BE2C (cell line): ENCODE measurements around the gene ERI2.

Experiments
- DNase-seq: peaks from one replicate; pipeline ENCODE4 v3.0.0-alpha.2; 2020
- H3K27me3 ChIP-seq: fragments of 250-450 bp; sonication (Bioruptor Pico); 2 replicates; pipeline ENCODE4 v1.5.1; 2020; ENCODE audit warnings: mild to moderate bottlenecking
- H3K36me3 ChIP-seq: fragments of 250-450 bp; sonication (Bioruptor Pico); 2 replicates; pipeline ENCODE4 v1.5.1; 2020; ENCODE audit warnings: mild to moderate bottlenecking
- H3K4me1 ChIP-seq: fragments of 250-450 bp; sonication (Bioruptor Pico); 2 replicates; pipeline ENCODE4 v1.5.1; 2020
- H3K4me3 ChIP-seq: 2 replicates; pipeline ENCODE4 v1.5.1; 2011; ENCODE audit warnings: low read depth, low read length
- H3K9me3 ChIP-seq: fragments of 250-450 bp; sonication (Bioruptor Pico); 2 replicates; pipeline ENCODE4 v1.5.1; 2020
- CTCF ChIP-seq: IDR thresholded peaks from 2 replicates; pipeline ENCODE4 v1.5.1; 2012; ENCODE audit warnings: mild to moderate bottlenecking, low read depth, low read length

ERI2 gene

GRCh38 chr16:20799599-20799998 lies 6.7 kb downstream of the ERI2 start:
- peaks cover 4% of the 10 kb centered on the region for H3K36me3 ChIP-seq
- H3K27me3 ChIP-seq = no peaks in the 10 kb centered on the region
- no peak overlapping the region for H3K4me3 ChIP-seq
- peak; percentile 57 for TF ChIP-seq CTCF
- no peak for DNase-seq
- H3K9me3 ChIP-seq = no peaks in the 10 kb centered on the region
- no peaks in the 10 kb centered on the region for H3K4me1 ChIP-seq

GRCh38 chr16:20798364-20798763 lies 7.9 kb downstream of the ERI2 start:
- H3K9me3 ChIP-seq = no peaks in the 10 kb centered on the region
- H3K36me3 ChIP-seq = peaks cover 4% of the 10 kb centered on the region
- H3K4me1 ChIP-seq = no peaks in the 10 kb centered on the region
- DNase-seq = no peak
- H3K27me3 ChIP-seq = no peaks in the 10 kb centered on the region
- no peak for TF ChIP-seq CTCF
- H3K4me3 ChIP-seq = no peak overlapping the region

- H3K36me3 ChIP-seq = no peaks in the 10 kb centered on the region
- H3K4me1 ChIP-seq = no peaks in the 10 kb centered on the region
- H3K4me3 ChIP-seq = no peak overlapping the region
- DNase-seq = no peak
- no peak for TF ChIP-seq CTCF
- H3K9me3 ChIP-seq = no peaks in the 10 kb centered on the region
- no peaks in the 10 kb centered on the region for H3K27me3 ChIP-seq
Measured at GRCh38 chr16:20791923-20792612, 14.2 kb downstream of the ERI2 start.

- Histone ChIP-seq H3K4me3 (no peak overlapping the region), H3K9me3 (no peaks in the 10 kb centered on the region), H3K36me3 (no peaks in the 10 kb centered on the region), H3K4me1 (no peaks in the 10 kb centered on the region), H3K27me3 (no peaks in the 10 kb centered on the region)
- no peak for DNase-seq
- TF ChIP-seq CTCF = no peak
Measured at GRCh38 chr16:20789130-20789529, 17.1 kb downstream of the ERI2 start.

GRCh38 chr16:20784204-20784603 lies 22.1 kb downstream of the ERI2 start:
- H3K36me3 ChIP-seq = no peaks in the 10 kb centered on the region
- no peak for TF ChIP-seq CTCF
- no peaks in the 10 kb centered on the region for H3K4me1 ChIP-seq
- H3K9me3 ChIP-seq = no peaks in the 10 kb centered on the region
- no peak for DNase-seq
- H3K4me3 ChIP-seq = no peak overlapping the region
- 0 out of 2 replicates have a peak, but pooled peaks cover 6% of the 10 kb centered on the region for H3K27me3 ChIP-seq

GRCh38 chr16:20782470-20782869 lies 23.8 kb downstream of the ERI2 start:
- 0 out of 2 replicates have a peak, but pooled peaks cover 6% of the 10 kb centered on the region for H3K27me3 ChIP-seq
- H3K36me3 ChIP-seq = no peaks in the 10 kb centered on the region
- no peaks in the 10 kb centered on the region for H3K4me1 ChIP-seq
- no peak overlapping the region for H3K4me3 ChIP-seq
- DNase-seq = no peak
- TF ChIP-seq CTCF = no peak
- H3K9me3 ChIP-seq = no peaks in the 10 kb centered on the region
